ENCODE results near the gene PIGW.

DNA sequence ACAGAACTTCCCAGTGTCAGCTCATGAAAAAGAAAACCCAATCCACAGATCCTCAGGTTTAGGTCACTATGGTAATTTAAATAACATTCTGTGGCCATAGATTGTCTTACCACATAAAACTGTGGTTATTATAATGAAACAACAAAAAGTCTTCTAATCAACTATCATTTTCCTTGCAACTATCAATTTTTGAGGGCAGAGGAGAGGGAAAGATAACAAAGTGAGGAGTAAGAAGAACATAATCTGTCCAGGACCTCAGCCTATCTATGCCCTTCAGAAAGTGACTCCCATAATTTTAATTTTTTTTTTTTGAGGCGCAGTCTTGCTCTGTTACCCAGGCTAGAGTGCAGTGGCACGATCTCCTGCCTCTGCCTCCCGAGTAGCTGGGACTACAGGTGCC lies 5.9 kb downstream of the PIGW start:
- no peak for TF ChIP-seq EP300 (IDR thresholded peaks at IDR 0.05)
- TF ChIP-seq, protein P1, sequence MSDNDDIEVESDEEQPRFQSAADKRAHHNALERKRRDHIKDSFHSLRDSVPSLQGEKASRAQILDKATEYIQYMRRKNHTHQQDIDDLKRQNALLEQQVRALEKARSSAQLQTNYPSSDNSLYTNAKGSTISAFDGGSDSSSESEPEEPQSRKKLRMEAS (IDR thresholded peaks at IDR 0.05), result no peak
- TF ChIP-seq, protein P2, sequence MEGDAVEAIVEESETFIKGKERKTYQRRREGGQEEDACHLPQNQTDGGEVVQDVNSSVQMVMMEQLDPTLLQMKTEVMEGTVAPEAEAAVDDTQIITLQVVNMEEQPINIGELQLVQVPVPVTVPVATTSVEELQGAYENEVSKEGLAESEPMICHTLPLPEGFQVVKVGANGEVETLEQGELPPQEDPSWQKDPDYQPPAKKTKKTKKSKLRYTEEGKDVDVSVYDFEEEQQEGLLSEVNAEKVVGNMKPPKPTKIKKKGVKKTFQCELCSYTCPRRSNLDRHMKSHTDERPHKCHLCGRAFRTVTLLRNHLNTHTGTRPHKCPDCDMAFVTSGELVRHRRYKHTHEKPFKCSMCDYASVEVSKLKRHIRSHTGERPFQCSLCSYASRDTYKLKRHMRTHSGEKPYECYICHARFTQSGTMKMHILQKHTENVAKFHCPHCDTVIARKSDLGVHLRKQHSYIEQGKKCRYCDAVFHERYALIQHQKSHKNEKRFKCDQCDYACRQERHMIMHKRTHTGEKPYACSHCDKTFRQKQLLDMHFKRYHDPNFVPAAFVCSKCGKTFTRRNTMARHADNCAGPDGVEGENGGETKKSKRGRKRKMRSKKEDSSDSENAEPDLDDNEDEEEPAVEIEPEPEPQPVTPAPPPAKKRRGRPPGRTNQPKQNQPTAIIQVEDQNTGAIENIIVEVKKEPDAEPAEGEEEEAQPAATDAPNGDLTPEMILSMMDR (IDR thresholded peaks at IDR 0.05), result no peak
- no peak for TF ChIP-seq ESRRA (IDR thresholded peaks at IDR 0.05; ENCODE audit: borderline replicate concordance, low read length)
- TF ChIP-seq, protein P3, sequence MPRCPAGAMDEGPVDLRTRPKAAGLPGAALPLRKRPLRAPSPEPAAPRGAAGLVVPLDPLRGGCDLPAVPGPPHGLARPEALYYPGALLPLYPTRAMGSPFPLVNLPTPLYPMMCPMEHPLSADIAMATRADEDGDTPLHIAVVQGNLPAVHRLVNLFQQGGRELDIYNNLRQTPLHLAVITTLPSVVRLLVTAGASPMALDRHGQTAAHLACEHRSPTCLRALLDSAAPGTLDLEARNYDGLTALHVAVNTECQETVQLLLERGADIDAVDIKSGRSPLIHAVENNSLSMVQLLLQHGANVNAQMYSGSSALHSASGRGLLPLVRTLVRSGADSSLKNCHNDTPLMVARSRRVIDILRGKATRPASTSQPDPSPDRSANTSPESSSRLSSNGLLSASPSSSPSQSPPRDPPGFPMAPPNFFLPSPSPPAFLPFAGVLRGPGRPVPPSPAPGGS (IDR thresholded peaks at IDR 0.05), result no peak

Measured in A549 (cell line).